NCI-H526 (cell line): ENCODE results near the gene TGFBR3.

Experiments used
- DNase-seq, 2 experiments: peaks; one replicate each; lab custom pipeline; 2025; lab: John Stamatoyannopoulos, UW

The TGFBR3 gene

GRCh38 chr1:91826248-91826647 is 59.7 kb downstream of the TGFBR3 start:
- peak in 1 of 2 experiments; percentile 28 for DNase-seq

GRCh38 chr1:91821126-91821868 is 64.7 kb downstream of the TGFBR3 start:
- no peak for DNase-seq

DNA sequence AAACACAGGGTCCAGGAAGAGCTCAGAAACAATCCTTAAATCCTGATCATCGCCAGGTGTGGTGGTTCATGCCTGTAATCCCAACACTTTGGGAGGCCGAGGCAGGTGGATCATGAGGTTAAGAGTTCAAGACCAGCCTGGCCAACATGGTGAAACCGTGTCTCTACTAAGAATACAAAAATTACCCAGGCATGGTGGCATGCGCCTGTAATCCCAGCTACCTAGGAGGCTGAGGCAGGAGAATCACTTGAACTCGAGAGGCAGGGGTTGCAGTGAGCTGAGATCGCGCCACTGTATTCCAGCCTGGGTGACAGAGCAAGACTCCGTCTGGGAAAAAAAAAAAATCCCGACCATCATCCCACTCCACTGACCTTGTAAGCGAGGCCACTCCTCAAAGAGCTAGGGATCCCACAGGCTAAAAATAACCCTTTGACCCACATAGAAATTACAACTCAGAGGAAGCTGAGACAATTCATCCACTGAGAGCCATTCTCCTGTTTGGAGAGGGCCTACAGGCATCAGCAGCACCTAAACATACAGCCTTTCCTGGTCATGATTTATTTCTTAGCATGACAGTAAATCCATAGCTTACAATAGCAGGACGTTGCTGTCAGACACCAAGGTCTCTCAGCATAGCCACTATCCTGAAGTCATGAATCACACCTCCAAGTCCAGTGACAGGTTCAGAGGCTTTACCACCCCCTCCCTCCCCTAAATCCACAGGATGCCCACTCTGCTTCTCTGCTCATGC is 66.7 kb downstream of the TGFBR3 start:
- no peak for DNase-seq

GRCh38 chr1:91818713-91818975 is 67.3 kb downstream of the TGFBR3 start:
- no peak for DNase-seq

DNA sequence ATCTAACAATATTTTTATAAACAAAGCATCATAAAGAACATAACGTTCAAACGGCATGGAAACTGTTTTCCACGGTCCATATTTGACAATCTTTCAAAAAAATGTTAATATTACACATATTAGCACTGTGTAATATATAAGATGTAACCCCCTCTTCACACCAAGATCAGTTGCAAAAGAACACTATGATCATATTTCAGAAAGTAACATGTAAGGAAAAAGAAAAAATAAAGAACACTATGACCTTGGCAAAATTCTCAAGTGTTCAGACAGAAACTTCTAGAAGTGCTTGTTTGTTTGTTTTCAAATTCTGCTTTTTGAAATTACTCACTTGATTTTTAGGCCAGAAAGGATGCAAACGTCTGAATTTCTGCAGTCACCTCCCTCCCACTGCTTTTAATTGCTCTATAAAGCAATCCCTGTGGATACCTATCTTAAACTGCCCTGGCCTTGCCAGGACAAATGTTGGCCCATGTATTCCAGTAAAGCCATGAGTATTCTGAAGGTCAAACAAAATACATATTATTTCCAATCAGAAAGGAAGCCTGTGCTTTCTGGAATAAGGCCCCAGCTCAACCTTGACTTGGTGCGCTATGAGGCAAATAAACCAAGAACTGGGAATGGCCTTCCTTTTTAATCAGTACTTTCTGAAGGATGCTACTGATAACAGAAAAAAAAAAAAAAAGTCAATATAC is 68.6 kb downstream of the TGFBR3 start:
- no peak for DNase-seq

- no peak for DNase-seq
Measured at GRCh38 chr1:91816031-91816430, 69.9 kb downstream of the TGFBR3 start.

DNA sequence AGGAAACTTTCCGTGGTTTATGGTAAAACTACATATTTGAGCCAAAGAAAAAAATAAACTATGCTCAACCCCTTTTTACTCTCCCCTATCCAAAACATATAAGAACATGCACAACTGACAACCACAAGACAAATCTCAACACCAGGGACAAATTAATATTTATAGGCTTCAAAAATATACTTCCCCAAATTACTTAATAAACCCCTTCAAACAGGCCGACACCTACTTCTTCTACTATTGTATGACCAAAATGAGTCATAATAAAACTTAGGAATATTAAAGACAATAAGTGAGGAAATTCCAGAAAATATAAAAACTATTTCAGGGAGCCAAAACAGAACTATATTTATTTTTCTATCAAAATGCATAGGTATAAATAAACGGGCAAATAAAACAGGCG is 71.5 kb downstream of the TGFBR3 start:
- DNase-seq, result no peak

GRCh38 chr1:91813813-91814212 is 72.1 kb downstream of the TGFBR3 start:
- DNase-seq, result no peak

DNA sequence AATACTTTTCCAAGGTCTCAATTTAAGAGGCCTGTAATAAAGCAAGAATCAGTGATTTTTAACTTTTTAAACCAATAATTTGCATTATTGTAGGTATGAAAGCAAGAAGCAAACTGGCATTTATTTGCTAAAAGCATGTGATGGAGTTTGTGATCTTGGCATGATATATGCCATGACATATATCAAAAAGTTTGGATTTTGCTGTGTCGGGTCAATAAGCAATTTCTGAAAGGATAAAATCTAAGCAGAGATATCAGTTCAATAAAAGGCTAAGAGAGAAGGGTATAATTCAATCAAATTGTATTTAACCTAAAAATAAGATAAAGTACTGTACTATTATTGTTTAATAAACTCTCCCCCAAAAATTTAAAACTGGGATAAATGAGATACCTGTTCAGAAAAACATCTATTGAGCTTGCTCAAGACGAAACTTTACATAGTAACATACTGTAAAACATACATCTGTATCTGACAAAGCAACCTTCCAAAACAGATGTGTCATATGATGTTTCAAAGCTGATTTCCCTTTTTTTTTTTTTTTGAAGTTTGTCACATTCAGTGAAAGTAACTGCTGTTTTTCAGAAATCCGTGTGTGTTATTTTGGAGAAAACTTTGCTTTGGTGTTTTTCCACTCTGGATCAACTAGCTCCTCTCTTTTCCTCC is 74.5 kb downstream of the TGFBR3 start:
- DNase-seq, result no peak

- DNase-seq, result no peak
Measured at GRCh38 chr1:91809317-91809716, 76.6 kb downstream of the TGFBR3 start.

DNA sequence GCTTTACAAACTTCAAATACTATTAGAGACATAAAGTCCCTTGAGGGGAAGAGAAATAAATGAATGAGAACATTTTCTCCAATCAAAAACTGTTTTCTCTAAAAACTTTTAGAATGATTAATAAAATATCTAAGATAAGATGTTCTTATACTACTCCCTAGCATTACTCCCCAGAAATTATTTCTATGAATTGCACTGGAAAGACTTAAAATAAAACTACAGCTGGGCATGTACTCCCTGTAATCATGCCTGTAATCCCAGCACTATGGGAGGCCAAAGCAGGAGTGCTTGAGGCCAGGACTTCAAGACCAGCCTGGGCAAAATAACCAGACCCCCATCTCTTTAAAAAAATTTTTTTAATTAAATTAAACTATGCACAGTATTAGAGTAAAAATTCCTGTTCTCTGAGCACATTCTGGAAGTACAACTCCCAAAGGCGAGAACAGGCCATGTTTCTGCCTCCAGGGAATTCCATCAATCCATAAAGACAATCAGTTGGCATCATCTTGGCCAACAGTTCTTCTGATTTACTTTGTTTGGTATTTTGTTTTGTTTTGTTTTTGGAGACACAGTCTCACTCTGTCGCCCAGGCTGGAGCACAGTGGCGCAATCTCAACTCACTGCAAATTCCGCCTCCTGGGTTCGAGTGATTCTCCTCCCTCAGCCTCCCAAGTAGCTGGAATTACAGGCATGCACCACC is 77.9 kb downstream of the TGFBR3 start:
- no peak for DNase-seq

- peak; percentile 35 to 66 for DNase-seq
Measured at GRCh38 chr1:91806769-91807700, 78.9 kb downstream of the TGFBR3 start.

DNA sequence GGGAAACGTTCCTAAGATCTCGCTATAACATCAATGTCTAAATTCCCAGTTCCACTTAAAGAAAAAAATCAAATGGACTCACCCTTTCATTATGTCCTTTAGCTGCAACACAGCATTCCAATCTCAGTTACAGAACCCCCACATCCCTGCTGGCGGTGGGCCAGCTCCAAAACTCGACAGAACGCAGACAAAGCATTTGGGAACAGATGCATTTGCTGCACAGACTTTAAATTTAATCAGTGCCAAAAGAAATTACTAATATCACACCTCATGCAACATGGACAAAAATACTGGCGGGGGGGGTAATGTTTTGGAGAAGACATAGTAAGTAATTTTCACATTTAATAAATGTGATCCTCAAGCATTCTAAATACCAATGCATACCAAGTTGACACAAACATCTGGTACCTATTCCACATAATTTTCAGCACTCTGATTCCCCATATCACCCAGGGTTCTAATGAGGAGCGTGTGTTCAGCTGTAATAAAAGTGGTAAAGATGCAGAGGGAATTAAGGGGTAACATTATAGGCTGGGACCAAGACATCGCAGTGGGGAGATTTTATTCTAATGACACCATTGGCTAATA is 79.7 kb downstream of the TGFBR3 start:
- no peak for DNase-seq

GRCh38 chr1:91805311-91805801 is 80.6 kb downstream of the TGFBR3 start:
- no peak for DNase-seq

DNA sequence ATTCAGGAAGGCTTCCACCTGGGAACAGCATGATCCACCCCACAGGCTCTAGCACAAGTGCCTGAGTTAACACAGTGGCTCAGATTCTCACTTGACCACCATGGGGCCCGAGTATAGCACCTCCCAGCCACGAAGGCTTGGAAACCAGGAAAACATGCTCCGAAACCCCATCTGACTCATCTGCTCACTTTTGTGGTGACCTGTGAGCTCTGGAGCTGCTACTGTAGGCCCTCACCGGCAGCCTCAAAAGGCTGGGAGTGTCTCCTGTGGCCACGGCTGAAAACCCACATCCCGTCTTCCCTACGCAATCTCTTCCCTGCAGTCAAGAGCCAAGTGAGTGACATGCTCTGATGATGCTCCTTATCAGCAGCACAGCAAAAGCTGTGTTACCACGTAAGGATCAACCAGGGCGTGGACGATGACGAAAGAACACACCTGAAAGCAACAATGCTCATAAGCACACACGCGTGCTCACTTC is 81.4 kb downstream of the TGFBR3 start:
- DNase-seq, result no peak

DNA sequence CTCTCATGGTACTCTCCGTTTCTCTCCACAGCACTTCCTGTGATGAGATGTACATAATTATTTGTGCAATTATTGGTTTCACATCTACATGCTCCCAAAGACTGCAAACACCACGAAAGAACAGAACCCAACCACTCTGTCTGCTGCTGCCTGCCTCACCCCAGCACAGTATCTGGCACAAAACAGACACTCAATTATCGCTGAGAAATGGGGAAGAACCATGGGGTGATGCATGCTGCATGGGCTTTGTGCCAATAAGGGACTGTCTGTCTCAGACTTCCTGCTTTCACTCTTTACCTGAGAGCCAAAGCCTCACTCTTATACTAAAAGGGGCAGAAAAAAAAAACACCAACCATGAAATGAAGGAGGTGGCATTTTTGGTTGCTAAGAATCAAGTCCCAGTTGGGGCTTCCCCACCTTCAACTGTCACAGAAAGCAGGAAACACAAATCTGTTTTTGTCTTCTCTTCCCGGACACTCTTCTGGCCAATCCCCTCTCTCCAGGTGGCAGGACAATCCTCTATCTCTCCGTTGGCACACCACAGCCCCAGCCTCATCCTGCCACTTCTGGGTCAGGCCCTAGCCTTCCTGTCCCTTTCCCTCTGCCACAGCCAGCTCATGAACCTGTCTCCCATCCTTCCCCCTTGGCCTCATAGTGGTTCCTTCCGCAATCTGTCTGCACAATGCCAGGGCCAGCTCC is 82.0 kb downstream of the TGFBR3 start:
- DNase-seq, result no peak

- no peak for DNase-seq
Measured at GRCh38 chr1:91803123-91803522, 82.8 kb downstream of the TGFBR3 start.

- DNase-seq, result no peak
Measured at GRCh38 chr1:91801496-91802115, 84.3 kb downstream of the TGFBR3 start.

DNA sequence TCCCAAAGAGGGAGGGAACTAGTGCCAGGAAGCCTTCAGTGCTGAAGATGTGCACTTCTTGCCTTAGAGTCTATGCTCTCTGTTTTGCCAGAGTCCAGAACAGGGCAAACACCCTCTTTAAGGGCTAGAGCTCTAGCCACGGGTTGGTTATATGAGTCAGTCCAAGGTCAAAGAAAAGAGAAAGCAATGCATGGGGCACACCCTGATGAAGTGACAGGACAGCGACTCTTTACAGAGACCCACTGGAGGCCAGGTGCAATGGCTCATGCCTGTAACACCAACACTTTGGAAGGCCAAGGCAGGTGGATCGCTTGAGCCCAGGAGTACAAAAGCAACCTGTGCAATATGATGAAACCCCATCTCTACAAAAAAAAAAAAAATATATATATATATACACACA is 86.1 kb downstream of the TGFBR3 start:
- DNase-seq, result no peak
